Upper lobe of left lung (tissue), 6 donors: ENCODE measurements around the gene EWSR1. TPM values are rescaled to one million over a fixed set of nuclear protein-coding genes. Genes with fewer than 3 reads are reported as not detected.

Experiments used
- ATAC-seq, 2 donors: fragments of 200-7000 bp; cut with Tn5 transposase; one replicate each; pipeline ENCODE4 v1.9.1; 2022; ENCODE audit warnings: mild to moderate bottlenecking in 2 of 2, moderate library complexity in 2 of 2; ENCODE audit not compliant: low FRiP score in 2 of 2
- DNase-seq, 2 donors: peaks; one replicate each; pipeline ENCODE4 v3.0.0-alpha.2; 2019 to 2020
- H3K27ac ChIP-seq, 4 donors: fragments of 200-600 bp; sonication (generic); one replicate each; pipeline ENCODE4 v1.5.1; 2016 to 2019
- H3K27me3 ChIP-seq, 4 donors: fragments of 200-600 bp; sonication (generic); one replicate each; pipeline ENCODE4 v1.5.1; 2017 to 2019
- H3K36me3 ChIP-seq, 4 donors: fragments of 200-600 bp; sonication (generic); one replicate each; pipeline ENCODE4 v1.5.1; 2016 to 2019
- H3K4me1 ChIP-seq, 4 donors: fragments of 200-600 bp; sonication (generic); one replicate each; pipeline ENCODE4 v1.5.1; 2018 to 2019
- H3K4me3 ChIP-seq, 4 donors: fragments of 200-600 bp; sonication (generic); one replicate each; pipeline ENCODE4 v1.5.1; 2017 to 2019; ENCODE audit warnings: mild to moderate bottlenecking in 2 of 4, moderate library complexity in 1 of 4
- H3K9me3 ChIP-seq, 4 donors: fragments of 200-600 bp; sonication (generic); one replicate each; pipeline ENCODE4 v1.5.1; 2018 to 2019
- CTCF ChIP-seq, 6 experiments: fragments of 450-650 bp in 4 of 6; fragments of 200-600 bp in 2 of 6; sonication (generic) in 2 of 6; IDR thresholded peaks; one replicate each; pipeline ENCODE4 v1.5.1; 2016 to 2019; ENCODE audit warnings: antibody characterized with exemption in 6 of 6
- EP300 ChIP-seq, 4 donors: sonication (generic); formaldehyde crosslinking; IDR thresholded peaks; one replicate each; pipeline ENCODE4 v1.5.1; 2017; ENCODE audit warnings: antibody characterized with exemption in 4 of 4, control low read depth in 2 of 4
- POLR2A ChIP-seq, 4 donors: fragments of 450-650 bp; IDR thresholded peaks; one replicate each; pipeline ENCODE4 v1.5.1; 2016 to 2017; ENCODE audit warnings: antibody characterized with exemption in 4 of 4, mild to moderate bottlenecking in 2 of 4
- POLR2AphosphoS5 ChIP-seq, 2 donors: sonication (generic); formaldehyde crosslinking; IDR thresholded peaks; one replicate each; pipeline ENCODE4 v1.5.1; 2017; ENCODE audit warnings: antibody characterized with exemption in 2 of 2
- WGBS, 2 donors: methylation state at CpG; one replicate each; pipeline ENCODE4 v1.1.5; 2017 to 2018; 5-methylcytosine and 5-hydroxymethylcytosine counted together
- total RNA-seq, 6 donors: library from RNA; depleted of rRNA in 4 of 6; stranded (reverse); fragments of >200 nt in 4 of 6; gene quantifications; one replicate each; pipeline versions ENCODE4 v1.1.0 to v1.2.1, GENCODE V29; 2016 to 2021
- donor health status: DM: no; HTN: no; CAD: no; lungs with moderate emphysema.
- donor health status: DM: no; HTN: yes; CAD: no; lungs with severe emphysema.

EWSR1 gene
- total RNA-seq, 6 donors from 2014 or later = 156 to 293 (median 183) TPM

- no peak overlapping the region for H3K27ac ChIP-seq
- ATAC-seq (no peak), DNase-seq (no peak)
- no peaks in the 10 kb centered on the region for H3K27me3 ChIP-seq
- WGBS, 2 donors = 88 to 99% methylated on average over 7 to 10 of the region's 10 CpGs
- H3K9me3 ChIP-seq = no peaks in the 10 kb centered on the region
- no peak overlapping the region for H3K4me3 ChIP-seq
- TF ChIP-seq POLR2AphosphoS5 (IDR thresholded peaks at IDR 0.05) (no peak), CTCF (IDR thresholded peaks at IDR 0.05) (no peak), EP300 (IDR thresholded peaks at IDR 0.05) (no peak), POLR2A (IDR thresholded peaks at IDR 0.05) (no peak)
- no peaks in the 10 kb centered on the region for H3K4me1 ChIP-seq
- peaks cover 0 to 4% (median 0%) of the 10 kb centered on the region in 4 donors for H3K36me3 ChIP-seq
Observed at GRCh38 chr22:29251981-29252911, 15.8 kb upstream of the EWSR1 start.

GRCh38 chr22:29253561-29254285 lies 14.3 kb upstream of the EWSR1 start:
- no peak overlapping the region for H3K27ac ChIP-seq
- DNase-seq (peak in 1 of 2 donors; percentile 54), ATAC-seq (no peak)
- peaks cover 0 to 4% (median 0%) of the 10 kb centered on the region in 4 donors for H3K36me3 ChIP-seq
- WGBS, 2 donors = 85 to 87% methylated on average over 11 to 13 of the region's 14 CpGs
- TF ChIP-seq CTCF (IDR thresholded peaks at IDR 0.05) (no peak), POLR2AphosphoS5 (IDR thresholded peaks at IDR 0.05) (no peak), EP300 (IDR thresholded peaks at IDR 0.05) (no peak), POLR2A (IDR thresholded peaks at IDR 0.05) (no peak)
- H3K4me3 ChIP-seq = no peak overlapping the region
- H3K4me1 ChIP-seq = no peaks in the 10 kb centered on the region
- H3K27me3 ChIP-seq = no peaks in the 10 kb centered on the region
- no peaks in the 10 kb centered on the region for H3K9me3 ChIP-seq

GRCh38 chr22:29254286-29254660 lies 13.8 kb upstream of the EWSR1 start:
- no peak overlapping the region for H3K4me3 ChIP-seq
- DNase-seq = no peak
- TF ChIP-seq EP300 (IDR thresholded peaks at IDR 0.05) (no peak), POLR2AphosphoS5 (IDR thresholded peaks at IDR 0.05) (no peak), POLR2A (IDR thresholded peaks at IDR 0.05) (no peak), CTCF (IDR thresholded peaks at IDR 0.05) (no peak)
- no peaks in the 10 kb centered on the region for H3K9me3 ChIP-seq
- no peaks in the 10 kb centered on the region for H3K27me3 ChIP-seq
- no peak for ATAC-seq
- no peak overlapping the region for H3K27ac ChIP-seq
- 36 to 80% methylated on average over 2 to 4 of the region's 4 CpGs for WGBS, 2 donors
- peaks cover 0 to 8% (median 0%) of the 10 kb centered on the region in 4 donors for H3K36me3 ChIP-seq
- no peaks in the 10 kb centered on the region for H3K4me1 ChIP-seq

- ATAC-seq (no peak), DNase-seq (no peak)
- Histone ChIP-seq H3K27me3 (no peaks in the 10 kb centered on the region), H3K4me1 (no peaks in the 10 kb centered on the region), H3K4me3 (no peak overlapping the region), H3K27ac (no peak overlapping the region), H3K36me3 (peaks cover 0 to 17% (median 3%) of the 10 kb centered on the region in 4 donors), H3K9me3 (no peaks in the 10 kb centered on the region)
- WGBS, 2 donors = 96 to 100% methylated on average over 2 to 4 of the region's 11 CpGs
- TF ChIP-seq EP300 (IDR thresholded peaks at IDR 0.05) (no peak), POLR2AphosphoS5 (IDR thresholded peaks at IDR 0.05) (no peak), CTCF (IDR thresholded peaks at IDR 0.05) (no peak), POLR2A (IDR thresholded peaks at IDR 0.05) (no peak)
Observed at GRCh38 chr22:29255064-29255621, 12.9 kb upstream of the EWSR1 start.
